ENCODE data around the gene FLT1.

FLT1 gene

DNA sequence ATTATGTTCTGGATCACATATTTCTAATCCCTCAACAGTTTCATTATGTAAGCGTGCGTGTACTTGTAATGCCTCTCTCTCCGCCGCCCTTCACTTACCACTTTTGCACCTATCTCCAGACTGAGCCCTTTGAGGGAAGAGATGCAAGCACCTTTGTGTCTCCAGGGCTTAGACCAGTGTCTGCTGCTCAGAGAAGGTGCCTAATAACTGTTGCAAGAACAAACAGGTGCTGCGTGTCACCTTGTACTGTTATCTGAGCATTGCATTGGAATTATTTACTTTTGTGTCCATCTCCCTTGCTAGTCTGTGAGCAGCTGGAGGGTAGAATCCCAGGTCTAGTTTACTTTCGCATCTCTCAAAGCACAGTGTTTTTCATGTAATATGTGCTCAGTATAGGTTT lies 156.2 kb downstream of the FLT1 start:
- no peak for DNase-seq (ENCODE audit: low read depth)

DNA sequence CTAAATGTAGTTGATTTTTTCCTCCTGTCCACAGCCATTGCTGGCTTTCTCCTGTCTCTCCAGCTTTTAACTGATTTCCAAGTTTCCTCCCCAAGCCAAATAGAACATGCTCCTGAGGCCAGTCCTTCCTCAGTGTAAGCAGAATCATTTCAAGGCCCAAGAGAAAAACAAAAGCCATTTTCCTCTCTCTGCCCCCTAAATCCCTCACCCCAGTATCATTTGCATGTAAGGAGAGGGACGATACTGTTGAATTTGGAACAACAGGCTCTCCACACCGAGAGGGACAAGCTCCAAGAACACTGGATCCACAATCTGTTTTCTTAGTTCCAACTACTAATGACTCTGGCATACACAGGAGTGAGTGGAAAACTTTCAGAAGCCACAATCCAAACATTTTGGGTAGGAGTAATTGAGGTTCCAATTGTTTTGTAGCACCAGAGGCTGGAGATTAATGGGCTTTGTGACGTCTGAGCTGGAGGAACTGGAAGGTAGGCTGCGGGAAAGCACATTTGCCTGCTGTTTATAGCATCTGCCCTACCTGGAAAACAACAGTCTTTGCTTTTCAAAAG lies 156.8 kb downstream of the FLT1 start:
- no peak for DNase-seq (ENCODE audit: low read depth)

DNA sequence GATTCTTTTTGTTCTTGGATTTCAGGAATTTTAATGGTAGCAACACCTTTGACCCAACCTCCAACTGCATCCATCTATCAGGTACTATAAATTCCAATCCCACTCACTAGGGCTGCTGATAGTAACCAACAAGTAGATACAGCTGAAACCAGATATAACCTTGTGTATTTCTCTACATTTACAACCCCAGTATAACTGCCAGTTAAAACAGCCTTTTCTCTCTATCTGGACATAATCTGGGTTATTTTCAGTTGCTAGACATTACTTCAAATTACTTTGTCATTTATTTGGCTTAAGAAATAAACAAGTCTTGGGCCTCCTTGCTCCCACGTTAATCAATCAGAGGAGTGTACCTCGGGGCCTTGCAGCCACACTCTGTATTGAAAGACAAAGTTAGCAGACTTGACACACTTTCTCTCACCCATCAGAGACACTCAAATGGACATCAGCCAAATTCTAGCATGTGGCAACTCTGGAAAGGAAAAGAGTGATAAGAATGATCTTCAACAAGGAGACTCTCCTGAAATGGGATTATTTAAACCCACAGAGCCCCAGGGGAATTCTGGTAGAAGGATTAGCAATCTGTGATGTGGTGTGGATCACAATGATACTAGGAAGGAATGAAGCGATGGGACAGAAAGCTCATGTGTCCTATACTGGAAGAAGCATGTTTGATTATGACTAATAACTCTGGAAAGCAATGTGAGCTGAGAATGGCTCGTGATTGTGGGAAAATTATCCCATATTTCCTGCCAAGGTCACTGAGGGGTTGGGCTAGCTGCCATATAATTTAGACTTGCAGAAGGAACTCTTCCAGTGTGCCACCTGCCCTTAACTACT lies 157.5 kb downstream of the FLT1 start:
- no peak for DNase-seq (ENCODE audit: low read depth)

- no peak for DNase-seq (ENCODE audit: low read depth)
Measured at GRCh38 chr13:28336193-28336657, 158.7 kb downstream of the FLT1 start.

DNA sequence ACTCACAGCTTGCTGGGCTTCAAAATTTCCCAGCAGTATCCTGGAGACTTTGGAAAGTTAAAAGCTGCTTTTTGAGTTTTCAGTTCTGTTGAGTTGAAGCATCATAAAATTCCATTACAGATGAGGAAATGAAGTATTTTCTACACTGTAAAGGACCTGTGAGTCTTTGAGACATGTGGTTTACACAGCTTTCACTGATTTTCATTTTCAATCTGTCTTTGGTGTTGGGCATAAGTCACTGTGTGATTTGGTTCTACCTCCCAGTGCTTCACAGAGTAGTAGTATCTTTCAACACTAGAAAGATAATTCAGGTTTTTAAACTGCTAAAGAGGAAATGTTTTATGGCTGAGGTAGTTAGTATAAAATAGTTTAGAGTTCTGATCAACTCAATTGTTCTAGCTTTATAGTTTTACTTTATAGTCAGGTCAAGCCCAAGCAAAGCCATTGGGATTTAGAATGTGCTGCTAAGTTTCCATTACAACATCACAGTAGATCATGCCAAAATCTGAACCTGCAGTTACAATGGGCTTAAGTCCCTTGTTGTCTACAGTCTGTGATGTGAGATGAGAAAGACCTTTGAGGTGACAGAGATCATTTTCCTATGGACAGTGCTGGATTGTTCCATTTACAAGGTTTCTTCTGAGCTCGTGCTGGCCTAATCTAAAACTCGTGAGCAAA lies 161.6 kb downstream of the FLT1 start:
- no peak for DNase-seq (ENCODE audit: low read depth)

DNA sequence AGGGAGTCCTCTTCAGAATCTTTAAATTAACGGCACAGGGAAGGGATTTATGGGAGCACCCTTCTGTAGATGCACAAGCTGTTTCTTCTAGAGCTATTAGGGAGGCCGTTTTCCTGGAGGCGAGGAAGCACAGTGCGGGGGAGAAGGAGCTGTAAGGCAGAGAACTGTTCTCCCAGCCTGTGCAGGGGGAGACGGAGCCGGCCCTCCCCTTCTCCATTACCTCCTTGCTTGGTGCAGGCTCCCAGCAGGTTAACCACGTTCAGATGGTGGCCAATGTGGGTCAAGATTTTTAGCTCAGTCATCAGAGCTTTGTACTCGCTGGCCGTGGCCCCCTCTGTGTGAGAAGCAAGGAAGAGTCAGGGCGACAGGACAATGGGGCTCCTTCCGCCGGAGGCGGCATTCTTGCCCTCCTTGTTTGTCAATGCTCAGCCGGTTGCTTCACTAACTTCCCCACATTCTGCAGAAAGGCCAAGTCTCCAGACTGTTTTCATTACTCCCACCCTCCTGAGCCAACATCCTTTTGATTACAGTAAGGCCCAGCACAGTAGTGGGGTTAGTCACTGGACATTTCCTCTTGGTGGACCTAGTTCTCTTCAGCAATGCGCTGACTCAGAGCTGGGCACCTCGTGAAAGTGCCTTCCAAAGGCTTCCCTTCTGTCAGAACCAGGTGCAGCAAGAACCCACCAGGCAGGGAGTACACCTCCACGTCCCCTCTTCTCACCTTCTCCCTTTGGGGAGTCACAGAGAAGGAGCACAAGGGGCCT lies 165.4 kb downstream of the FLT1 start:
- DNase-seq (ENCODE audit: low read depth): no peak

- no peak for DNase-seq (ENCODE audit: low read depth)
Measured at GRCh38 chr13:28328271-28328607, 166.7 kb downstream of the FLT1 start.

- no peak for DNase-seq (ENCODE audit: low read depth)
Measured at GRCh38 chr13:28327373-28328270, 167.3 kb downstream of the FLT1 start.

DNA sequence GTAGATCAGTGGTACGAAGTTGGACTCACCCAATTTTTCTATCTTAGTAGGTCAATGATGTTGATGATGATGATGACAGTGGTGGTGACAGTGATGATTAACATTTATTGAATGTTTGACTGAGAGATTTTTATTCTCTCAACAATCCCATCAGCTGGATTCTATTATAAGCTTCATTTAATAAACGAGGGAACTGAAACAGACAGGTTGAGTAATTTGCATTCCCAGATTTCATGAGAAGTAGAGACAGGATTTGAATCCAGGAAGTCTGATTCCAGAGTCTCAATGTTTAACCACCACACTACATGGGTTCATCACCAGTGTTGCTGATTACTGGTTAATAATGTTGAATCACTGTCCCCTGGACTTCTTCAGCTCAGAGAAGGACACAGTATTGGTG lies 168.9 kb downstream of the FLT1 start:
- no peak for DNase-seq (ENCODE audit: low read depth)

DNA sequence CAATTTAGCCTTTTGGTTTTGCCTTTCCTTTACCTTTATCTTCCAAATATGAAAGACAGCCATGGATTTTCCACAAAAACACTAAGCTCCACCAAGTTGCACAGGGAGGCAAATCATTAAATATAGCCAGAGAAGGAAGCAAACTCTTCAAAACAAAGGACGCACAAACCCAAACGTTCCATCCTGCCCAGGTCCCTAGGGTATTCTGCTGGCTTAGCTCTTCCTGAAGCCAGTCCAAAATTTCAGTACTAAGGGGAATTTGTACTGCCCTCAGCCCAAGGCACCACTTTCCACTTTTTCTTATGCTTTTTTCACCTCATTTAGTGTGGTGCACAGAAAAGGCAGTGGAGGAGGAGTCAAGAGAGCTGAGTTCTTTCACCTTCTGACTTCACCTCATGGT lies 169.9 kb downstream of the FLT1 start:
- DNase-seq (ENCODE audit: low read depth): no peak

DNA sequence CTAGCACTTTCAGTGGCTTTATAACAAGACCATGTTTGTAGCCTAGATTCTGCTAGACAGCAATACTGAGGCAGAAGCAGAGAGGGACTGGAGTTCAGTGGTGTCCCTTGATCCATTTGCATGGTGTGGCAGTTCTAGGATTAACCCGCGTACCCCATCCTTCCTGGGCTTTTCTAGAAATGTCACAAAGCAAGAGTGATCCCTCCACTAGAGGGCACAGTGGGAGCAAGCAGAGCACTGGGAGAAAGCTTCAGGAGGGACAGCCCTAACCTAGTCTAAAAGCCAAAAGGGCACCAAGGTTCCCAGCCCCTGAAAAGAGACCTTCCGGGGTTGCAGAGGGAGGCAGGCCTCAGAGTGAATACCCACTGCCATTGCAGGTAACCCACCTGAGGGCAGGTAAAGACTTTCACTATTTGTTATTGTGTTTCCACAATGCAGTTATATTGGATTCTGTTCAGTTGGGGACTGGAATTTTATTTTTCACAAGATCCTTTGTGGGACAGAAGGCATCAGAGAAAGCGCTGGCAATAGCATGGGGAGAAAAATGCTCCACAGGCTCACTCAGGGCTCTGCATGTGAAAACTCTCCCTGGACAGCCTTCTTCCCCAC lies 170.6 kb downstream of the FLT1 start:
- DNase-seq (ENCODE audit: low read depth): no peak

DNA sequence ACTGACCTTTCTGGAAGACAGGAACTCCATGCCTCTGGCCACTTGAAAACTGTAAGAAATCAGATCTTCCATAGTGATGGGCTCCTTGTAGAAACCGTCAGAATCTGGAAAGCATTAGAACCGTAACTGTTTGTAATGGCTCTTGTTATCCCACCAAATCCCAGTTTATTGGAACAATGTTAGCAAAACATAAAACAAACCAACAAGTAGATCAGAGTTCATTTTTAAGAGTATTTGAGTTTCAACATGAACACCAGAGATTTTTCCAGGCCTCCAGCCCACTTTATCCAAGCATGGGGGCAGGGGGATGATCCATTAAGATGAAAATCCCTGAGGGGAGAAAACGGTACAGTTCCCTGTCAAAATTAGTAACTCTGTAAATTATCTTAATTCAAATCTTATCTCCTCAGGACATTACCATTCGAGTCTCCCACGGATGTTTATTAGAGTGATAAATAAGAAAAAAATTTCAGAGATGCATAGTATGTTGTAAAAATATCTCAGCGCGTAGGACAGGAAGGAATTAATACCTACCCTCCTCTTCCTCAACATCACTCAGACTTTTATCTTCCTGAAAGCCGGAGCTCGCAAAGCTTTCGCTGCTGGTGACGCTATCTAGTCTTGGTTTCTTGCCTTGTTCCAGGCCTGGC lies 172.5 kb downstream of the FLT1 start:
- DNase-seq (ENCODE audit: low read depth): no peak

GRCh38 chr13:28321756-28322155 lies 173.2 kb downstream of the FLT1 start:
- DNase-seq (ENCODE audit: low read depth): no peak

- DNase-seq (ENCODE audit: low read depth): no peak
Measured at GRCh38 chr13:28320884-28321574, 173.9 kb downstream of the FLT1 start.

- no peak for DNase-seq (ENCODE audit: low read depth)
Measured at GRCh38 chr13:28320209-28320608, 174.7 kb downstream of the FLT1 start.

DNA sequence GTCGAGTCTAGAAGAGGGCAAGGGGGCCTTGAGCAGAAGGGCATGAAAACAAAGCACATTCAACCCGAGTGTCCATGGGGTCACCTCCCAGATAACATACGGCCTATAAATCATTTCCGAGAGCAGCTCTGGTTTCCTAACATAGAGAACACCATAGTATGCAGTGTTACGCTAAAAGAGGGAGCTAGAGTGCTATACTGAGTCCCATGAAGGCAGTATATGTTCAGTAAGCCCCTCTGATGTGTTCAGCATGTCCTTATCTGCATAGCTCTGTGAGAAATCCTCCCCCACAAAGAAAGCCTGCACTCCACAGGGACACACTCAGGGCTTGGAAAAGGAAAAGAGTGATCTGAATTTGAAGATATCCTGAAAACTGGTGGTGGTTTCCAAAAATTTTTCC lies 175.4 kb downstream of the FLT1 start:
- DNase-seq (ENCODE audit: low read depth): no peak

DNA sequence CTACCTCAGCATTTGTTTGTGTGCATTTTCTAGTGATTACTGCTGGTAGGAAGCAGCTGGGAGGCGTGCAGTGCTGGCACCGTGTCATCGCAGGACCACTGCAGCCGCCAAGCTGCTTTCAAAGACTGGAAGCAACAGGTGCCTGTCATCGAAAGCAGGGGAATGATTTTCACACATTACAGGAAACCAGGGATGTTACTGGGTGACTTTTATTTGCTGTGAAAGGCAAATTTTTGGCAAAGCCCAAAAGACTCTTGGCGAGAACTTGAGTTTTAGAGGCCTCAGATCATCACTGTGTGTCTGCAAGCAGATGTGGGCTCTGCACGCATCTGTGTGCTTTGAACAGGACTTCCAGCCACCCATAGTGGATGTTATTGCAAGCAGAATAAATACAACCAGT lies 176.4 kb downstream of the FLT1 start:
- no peak for DNase-seq (ENCODE audit: low read depth)

DNA sequence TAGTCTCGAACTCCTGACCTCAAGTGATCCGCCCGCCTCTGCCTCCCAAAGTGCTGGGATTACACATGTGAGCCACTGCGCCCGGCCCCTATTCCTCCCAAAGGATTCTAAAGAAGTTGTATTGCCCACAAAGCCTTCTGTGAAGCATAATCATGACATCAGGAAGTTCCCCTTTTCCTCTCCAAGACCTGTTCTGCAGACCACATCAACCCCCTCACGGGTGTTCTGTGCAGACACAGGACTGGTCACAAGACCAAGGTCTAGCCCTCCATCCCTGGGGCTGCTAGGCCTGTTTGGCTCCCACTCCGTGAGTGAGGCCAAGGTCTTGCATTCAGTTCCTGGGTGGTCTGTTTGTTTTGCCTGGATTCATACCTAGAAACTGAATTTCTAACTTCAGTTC lies 178.1 kb downstream of the FLT1 start:
- DNase-seq (ENCODE audit: low read depth): no peak

DNA sequence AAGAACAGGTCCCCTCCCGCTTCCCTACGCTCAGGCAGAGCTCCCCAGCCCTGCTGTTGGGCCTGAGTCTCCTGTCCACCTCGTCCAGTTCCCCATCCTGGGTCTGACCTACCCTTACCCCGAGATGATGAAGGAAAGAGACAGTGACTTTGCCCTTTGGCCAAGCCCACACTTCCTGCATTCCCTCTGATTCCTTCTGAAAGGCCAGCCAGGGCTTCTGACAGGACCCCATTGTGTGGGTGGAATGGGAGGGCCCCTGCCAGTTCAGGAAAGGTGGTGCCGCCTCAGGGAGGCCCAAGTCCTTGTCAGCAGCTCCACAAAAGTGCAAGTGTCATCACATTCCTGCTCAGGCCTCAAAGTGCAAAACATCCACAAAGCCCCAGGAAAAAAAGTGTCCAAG lies 178.8 kb downstream of the FLT1 start:
- DNase-seq (ENCODE audit: low read depth): no peak

DNA sequence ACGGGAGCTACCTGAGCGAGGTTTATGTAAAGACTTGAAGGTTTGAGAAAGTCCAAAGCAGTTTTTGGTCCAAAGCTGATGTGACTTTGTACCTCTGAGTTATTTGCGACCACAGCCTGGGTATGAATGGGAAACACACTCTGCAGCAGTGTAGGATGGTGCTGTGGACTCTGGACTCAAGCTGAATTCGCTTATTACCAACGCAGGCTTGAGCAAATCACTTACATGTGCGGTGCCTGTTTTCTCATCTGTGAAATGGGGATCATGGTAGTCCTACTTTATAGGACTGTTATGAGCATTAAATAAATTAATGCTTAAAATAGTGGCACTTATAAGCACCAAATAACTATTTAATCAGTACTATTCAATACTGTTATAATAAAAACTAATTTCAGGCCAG lies 180.0 kb downstream of the FLT1 start:
- DNase-seq (ENCODE audit: low read depth): no peak
